Hematopoietic multipotent progenitor cell treated with erythropoietin and hydrocortisone succinate and interleukin-3 and kit ligand, for 6 days (in vitro differentiated cells): ENCODE results near the gene TMEM62.

Experiments
- DNase-seq: peaks from one replicate; pipeline ENCODE4 v3.0.0-alpha.2; 2015

TMEM62 gene

DNA sequence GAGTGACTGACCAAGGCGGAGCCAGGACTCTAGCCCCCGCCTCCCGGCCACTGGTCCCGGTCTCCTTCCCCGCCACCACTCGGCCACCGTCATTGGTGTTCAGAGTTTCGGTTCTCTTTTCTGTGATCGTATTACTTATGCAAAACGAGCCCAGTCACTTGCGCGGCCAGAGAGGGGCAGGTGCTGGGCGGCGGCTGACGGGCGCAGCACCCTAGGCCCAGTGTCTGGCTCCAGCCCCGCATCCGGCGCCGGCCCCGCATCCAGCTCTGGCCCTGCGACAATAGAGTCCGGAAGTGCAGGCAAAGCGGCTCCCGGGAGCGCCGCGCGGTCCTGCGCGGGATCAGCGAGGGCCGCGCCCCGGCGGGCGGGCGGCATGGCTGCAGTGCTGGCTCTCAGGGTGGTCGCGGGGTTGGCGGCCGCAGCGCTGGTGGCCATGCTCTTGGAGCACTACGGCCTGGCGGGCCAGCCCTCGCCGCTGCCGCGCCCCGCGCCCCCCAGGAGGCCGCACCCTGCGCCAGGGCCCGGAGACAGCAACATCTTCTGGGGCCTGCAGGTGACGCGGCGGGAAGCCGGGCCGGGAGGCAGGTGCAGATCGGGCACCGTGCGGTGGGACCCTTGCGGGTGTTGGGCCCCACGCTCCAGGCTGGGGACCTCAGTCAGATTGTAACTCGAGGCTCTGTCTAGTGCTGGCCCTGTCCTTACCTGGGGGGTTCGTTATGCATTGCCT lies at the start of gene TMEM62:
TSS of gene TMEM62 (plus strand) at position 157 of the 727 bp plus-strand sequence. CDS start at position 374, 217 bp downstream.
- peak; percentile 85 for DNase-seq

DNA sequence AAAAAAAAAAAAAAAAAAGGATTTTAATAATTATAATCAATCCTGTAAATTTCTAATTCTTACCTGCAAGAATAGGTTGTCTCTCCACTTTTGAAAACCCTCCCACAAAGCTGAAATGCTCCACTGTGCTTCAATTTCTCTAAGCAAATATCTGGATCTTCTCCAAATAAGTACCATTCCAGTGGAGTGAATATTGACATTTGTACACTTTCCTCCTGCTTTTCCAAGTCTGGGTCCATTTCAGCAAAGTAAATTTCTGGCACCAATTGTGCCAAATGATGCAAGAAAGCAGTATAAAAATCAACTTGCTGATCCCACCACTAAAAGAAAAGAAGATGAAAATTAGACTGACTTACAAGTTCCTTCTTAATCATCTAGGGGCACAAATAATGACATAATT lies 47.5 kb upstream of the TMEM62 start:
- DNase-seq: no peak

DNA sequence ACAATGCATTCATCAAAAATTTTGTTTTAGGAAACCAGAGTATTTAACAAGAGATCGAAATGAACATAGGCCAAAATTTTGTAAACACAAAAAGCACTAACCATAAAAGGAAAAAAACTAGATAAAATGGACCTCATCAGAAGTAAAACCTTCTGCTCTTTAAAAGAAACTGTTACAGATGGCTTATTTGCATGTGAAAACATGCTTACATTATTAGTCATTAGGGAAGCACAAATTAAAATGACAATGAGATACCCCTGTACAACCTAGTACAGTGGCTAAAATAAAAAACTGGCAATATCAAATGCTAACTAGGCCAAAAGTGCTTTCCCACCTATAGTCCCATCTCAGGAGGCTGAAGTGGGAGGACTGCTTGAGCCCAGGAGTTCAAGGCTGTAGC lies 46.8 kb upstream of the TMEM62 start:
- DNase-seq: no peak

DNA sequence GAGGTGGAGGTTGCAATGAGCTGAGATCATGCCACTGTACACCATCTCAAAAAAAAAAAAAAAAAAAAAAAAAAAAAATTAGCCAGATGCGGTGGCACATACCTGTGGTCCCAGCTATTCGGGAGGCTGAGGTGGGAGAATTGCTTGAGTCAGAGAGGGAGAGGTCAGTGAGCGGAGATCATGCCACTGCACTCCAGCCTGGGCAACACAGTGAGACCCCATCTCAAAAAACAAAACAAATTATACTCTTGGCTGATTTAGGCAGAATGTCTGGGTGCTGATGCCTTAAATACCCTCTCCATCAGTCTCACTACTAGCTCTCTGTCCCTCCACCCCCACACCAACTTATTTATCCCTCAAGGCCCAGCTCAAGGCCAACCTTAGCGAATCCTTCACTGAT lies 41.5 kb upstream of the TMEM62 start:
- DNase-seq: no peak

DNA sequence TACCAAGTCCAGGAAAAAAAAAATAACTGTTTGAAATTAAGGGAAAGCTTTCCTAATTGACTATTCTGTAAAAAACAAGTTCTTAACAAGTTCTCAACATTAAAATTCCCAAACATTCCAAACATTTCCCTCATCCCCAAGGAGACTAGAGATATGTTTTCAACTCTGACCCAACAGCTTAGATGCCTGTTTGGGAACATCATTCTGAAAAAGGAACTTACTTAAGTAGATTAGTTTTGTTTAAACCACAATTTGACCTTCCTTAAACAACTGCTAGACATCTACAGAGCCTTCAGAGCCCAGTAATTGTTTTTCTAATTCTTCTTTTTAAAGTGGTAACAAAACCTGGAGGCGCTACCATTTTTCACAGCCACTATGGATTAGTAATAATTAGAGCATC lies 40.4 kb upstream of the TMEM62 start:
- peak; percentile 56 for DNase-seq

DNA sequence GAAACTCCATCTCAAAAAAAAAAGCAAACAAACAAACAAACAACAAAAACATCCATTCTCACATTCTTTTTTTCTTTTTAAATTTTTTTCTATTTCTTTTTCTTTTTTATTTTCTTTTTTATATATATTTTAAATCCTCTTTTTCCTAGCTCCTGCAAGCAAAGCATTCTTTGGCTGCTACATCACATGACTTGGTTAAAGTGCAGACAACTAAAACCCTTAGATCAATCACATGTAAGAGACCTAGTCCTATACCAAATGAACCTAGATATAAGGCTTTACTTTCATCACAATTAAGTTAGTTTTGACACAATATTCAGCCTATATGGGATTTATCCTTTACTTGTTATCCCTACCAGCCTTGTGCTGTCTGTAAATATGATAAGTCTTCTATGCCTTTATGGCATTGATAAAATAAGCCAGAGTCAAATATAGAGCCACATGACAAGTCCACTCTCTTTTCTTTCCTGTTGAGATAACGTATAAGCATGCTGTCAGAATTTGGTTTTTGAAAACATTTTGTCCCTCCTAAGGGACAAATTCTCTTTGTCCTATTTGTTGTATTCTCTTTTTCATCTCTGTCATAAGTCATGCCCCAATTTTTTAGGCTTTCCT lies 38.9 kb upstream of the TMEM62 start:
- peak; percentile 92 for DNase-seq

DNA sequence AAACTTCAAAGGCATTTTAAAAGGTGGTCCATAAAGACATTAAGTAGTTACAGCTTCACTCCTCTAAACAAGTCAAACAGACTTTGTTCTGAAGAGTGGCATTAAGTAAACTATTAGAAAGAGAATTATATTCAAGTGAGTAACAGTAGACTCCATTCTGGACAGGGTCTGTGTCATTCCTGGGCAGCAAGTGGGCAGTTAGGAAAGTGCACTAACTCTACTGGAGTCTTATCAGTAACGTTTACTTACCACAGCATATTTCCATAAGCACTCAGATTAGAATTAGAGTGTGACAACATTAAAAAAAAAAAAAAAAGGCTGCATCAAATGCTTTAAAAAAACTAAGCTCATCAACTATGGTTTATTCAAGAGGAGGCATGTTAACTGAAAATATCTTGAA lies 38.1 kb upstream of the TMEM62 start:
- peak; percentile 88 for DNase-seq

DNA sequence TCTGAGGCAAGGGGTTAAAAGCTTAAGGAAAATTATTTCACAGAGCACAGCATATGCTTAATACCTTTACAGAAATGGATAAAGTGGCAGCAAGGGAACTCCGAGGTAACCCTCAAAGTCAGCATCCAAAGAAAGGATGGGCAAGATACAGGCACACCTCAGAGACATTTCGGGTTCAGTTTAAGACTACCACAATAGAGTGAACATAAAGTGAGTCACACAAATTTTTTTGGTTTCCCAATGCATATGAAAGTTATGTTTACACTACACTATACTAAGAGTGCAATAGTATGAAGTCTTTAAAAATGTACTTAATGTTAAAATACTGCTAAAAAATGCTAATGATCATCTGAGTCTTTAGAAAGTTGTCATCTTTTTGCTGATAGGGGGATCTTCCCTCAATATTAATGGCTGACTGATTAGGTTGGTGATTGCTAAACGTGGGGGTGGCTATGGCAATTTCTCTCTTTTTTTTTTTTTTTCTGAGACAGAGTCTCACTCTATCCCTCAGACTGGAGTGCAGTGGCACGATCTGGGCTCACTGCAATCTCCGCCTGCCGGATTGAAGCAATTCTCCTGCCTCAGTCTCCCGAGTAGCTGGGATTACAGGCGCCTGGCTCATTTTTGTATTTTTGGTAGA lies 37.6 kb upstream of the TMEM62 start:
- DNase-seq: no peak

DNA sequence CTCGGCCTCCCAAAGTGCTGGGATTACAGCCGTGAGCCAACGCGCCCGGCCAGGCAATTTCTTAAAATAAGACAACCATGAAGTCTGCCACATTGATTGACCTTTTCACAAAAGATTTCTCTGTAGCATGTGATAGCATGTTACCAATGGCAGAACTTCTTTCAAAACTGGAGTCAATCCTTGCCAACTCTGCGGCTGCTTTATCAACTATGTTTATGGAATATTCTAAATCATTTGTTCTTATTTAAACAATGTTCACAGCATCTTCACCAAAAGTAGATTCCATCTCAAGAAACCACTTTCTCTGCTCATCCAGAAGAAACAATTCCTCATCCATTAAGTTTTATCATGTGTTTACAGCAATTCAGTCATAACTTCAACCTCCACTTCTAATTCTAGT lies 37.0 kb upstream of the TMEM62 start:
- no peak for DNase-seq

DNA sequence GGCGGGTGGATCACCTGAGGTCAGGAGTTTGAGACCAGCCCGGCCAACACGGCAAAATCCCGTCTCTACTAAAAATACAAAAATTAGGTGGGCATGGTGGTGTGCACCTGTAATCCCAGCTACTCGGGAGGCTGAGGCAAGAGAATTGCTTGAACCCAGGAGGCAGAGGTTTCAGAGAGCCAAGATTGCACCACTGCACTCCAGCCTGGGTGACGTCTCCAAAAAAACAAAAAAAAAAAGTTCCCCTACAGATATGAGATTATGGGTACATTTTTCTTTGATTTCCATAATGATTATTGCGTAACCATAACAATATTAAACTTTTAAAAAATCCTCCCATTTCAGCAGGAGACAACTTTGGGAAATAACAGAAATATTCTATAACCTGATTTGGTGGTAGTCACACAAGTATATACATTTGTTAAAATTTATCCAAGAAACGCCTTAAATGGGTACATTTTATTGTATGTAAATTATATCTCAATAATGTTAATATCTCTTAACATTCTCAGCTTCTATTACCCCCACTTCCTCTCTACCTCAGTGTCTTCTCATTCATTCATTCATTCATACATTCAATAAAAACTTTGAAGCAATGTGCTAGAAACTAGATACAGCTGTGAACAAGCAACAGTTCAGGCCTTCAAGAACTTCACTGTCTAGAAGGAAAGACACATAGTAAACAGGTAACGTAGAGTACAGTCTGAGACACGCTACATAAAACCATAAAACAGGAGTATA lies 34.1 kb upstream of the TMEM62 start:
- DNase-seq: no peak

DNA sequence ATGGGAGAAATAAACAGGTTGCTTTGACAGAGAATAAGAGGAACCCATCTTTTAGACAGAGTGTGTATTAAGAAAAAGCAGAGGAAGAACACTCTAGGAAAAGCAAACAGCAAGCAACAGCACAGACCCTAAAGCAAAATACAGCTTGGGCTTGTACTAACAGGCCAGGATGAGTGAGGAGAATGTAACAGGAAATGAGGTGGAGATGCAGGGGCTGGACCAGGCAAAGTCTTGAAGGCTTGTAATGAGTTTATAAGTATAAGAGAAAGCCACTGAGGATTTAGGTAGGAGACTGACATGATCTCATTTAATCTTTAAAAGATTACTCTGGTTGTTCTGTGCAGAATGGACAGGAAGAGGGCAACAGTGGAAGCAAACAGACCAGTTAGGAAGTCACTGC lies 32.4 kb upstream of the TMEM62 start:
- no peak for DNase-seq

DNA sequence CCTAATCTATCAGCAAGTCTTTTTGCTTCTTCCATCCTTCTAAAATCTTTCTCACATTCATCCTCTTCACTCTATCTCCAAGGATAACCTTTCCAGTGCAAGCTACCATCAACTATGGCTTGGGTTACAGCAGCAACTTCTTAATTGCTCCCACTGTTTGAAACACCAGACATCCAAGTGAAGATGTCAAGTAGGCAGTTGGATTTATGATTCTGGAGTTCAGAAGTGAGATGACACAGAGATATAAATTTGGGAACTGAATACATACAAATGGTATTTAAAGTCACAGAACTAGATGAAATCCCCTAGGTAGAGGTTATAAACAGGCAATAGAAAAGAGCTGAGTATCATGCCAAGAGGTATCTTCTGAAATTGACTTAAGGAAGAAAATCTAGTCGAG lies 31.2 kb upstream of the TMEM62 start:
- no peak for DNase-seq

DNA sequence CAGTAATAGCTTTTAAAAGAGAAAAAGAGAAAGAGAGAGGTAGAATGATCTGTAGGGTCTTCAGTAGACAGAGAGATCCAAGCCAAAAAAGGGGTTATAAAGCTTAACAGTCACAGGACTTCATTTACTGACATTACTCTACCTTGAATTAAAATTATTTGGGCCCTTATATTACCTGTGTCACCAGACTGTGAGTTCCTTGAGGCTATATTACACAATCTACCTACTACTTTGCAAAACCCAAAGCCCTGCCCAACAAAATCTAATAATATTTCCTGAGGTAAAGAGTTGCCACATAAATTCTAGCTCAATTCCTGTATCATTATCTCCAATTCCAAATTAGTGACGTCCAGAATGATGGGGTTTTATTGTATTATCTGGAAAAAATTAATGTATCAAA lies 29.5 kb upstream of the TMEM62 start:
- no peak for DNase-seq

DNA sequence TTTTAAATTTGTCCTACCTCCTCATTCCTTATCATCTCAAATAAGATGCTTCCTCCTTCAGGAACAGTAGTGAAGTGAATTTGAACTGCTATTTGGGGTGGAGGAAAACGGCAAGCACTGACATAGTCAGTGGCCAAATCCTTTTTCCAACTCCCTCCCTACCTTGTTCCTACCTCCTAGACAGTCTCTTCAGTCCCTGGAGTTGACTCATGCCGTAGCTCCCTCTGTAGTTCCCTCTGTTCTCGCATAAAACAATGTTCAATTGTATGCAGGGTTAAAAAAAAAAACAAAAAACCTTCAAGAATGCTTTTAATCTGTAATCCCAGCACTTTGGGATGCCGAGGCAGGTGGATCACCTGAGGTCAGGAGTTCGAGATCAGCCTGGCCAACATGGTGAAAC lies 29.0 kb upstream of the TMEM62 start:
- DNase-seq: no peak

DNA sequence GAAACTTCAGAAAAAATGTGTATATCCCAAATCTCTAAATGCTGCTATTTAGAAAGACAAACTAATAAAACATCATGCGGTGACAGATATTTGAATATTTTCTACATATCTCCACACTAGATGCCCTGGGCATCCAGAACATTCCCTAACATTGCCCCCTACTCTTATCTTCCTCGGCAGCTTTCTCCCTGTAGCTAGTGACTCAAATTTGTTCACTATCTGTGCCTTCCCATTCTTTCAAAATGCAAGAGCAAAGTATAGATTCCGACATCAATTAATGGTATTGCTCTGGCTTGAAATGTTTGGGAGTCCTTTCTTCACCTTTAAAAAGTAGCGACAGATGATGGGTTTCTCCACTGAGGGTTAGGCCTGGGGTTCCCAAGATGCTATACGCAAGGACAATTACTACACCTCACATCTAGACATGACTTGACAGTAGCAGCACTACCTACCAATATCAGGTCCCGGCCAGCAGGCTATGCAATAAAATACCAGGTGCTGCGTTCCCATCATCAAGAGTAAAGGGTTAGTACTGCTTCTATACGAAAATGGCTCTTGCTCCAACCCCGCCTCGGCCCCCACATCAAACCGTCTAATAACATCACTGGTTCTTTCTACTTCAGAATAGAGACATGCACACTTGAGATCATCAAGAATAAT lies 28.2 kb upstream of the TMEM62 start:
- DNase-seq: peak; percentile 61

DNA sequence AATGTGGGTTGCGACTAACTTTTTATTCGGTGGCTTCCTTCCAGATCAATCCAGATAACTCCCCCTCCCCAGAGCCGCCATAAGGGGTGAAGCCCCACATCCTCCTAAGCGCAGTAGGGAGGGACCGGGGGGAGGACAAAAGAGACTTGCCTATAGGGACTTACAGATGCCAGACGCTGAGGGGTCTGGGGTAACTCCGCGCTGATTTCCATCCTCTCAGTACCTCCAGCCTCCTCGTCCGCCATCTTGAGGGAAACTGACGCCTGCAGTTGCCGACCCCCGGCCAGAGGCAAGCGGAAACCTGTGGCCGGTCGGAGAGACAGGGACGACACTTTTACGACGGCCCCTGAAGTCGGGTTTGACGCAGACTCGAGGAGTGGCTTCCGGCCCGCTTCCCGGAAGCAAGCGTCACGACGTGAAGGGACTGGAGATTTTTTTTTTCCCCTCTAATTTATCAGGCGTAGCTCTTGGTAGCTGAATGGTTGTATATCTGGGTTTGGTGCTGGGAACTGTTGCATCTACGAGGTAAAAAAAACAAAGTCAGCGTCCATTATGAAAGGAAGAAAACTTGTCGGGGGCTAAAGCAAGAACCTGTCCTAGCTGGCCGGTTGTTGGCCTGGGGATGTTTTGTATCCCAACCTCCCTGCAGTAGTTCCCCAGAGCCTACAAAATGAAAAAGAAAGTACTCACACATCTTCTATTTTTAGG lies 27.5 kb upstream of the TMEM62 start, which contains the start of gene UBR1:
TSS of gene UBR1 (minus strand) at position 261 of the 708 bp plus-strand sequence. CDS start at position 245, 16 bp downstream.
- peak; percentile 97 for DNase-seq

DNA sequence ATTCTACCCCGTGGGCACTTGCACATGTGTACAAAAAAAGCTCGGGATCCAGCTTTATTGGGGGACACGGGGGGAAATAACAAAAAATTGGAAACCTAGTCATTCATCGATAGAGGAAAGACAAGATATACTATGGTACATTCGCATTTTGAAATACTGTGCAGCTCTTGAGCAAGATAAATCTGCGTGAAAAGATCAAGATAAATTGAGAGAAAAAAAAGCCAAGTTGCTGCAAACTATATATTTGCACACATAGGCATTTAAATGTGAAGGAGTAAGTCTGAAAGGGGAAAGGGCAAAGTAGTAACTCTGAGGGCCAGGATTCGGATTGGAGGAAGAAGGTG lies 26.9 kb upstream of the TMEM62 start:
- peak; percentile 56 for DNase-seq

DNA sequence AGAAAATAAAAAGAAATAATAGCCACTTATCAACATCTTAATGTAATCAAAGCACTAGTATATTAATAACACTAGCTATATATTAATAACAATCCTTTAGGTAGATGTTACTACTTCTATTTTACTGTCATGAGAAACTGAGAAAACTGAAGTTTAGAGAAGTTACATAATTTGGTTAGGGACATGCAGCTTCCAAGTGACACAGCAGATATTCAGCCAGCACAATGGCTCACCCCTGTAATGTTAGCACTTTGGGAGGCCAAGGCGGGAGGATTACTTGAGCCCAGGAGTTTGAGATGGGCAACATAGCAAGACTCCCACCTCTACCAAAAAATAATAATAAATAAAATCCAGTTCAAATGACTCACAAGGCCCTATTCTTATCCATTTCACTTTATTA lies 25.6 kb upstream of the TMEM62 start:
- DNase-seq: peak; percentile 41

DNA sequence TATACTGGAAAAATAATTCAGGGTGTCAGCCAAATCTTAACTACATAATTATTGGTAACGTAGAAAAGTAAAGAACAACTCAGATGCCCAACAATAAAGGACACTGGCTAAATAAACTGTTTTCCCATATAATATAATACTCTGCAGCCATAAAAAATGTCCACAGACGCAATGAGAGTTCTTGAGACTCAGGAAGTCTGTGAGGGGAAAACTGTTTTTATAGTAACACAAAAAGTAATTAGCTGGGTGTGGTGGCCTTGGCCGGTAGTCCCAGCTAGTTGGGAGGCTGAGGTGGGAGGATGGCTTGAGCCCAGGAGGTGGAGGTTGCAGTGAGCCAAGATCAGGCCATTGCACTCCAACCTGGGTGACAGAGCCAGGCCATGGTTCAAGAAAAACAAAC lies 22.0 kb upstream of the TMEM62 start:
- no peak for DNase-seq

DNA sequence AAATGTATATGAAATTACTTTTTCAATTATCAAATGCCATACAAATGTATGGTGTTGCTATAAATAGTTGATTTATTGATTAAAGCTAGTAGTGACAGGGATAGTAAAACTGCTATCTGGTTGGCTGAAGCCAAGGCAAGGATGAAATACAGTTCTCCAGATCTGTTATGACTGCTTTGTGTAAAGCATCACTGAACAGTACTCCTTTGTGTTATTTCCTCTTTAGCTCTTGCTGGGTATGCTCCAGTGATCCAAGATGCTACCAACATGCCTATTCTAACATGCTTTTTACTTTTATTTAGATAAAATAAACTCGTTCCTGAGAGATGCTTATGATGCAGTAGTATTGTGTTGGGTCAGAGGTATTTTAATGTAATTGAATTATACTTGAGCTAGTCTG lies 15.1 kb upstream of the TMEM62 start:
- DNase-seq: no peak

DNA sequence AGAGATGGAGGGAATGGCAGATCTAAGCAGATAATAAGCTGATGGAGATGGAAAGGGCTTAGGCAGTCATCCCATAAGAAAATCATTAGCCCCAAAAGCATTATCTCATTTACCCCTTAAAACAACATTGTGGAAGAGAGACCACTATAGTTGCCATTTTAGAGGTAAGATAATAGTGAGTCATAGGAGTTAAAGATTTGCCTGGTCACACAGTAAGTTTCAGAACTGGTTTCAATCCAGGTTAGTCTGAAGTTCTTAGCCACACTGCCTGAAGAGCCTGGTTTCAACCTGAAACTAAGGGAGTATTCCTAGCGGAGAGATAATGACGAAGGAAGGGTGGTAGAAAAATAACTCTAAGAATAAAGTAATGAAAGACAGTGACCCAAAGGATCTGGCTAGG lies 14.6 kb upstream of the TMEM62 start:
- no peak for DNase-seq

DNA sequence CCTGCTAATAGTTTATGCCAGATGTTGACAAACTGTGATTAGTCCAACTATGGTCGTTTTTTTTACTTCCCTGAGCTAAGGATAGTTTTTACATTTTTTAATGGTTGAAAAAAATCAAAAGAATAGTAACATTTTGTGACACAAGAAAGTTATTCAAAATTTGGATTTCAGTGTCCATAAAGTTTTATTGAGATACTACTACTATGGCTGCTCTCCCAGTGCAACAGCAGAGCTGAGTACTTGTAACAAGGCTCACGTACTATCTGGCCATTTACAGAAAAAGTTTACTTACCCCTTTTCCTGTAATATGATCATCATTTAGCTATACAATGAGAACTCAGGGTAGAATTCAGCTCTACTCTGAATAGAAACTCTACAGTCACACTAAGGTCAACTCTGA lies 11.5 kb upstream of the TMEM62 start:
- no peak for DNase-seq
